Fibroblast of villous mesenchyme (primary cell): Measurements from ENCODE around the gene NUP98. TPM values are rescaled to one million over a fixed set of nuclear protein-coding genes. Genes with fewer than 3 reads are reported as not detected.
A peak's percentile ranks its signal among the peaks of the same experiment; 100 is the strongest.
"Not testable (repeated sequence)": the region's sequence is repeated elsewhere in the genome, so short reads cannot be mapped to it uniquely, and the experiment has no call there.

Source experiments
- DNase-seq: peaks from one replicate; pipeline ENCODE4 v3.0.0-alpha.2; 2010; ENCODE audit warnings: low read depth
- H3K4me3 ChIP-seq: 2 replicates; pipeline ENCODE4 v1.5.1; 2011; ENCODE audit warnings: low read depth, mild to moderate bottlenecking, low read length
- CTCF ChIP-seq: IDR thresholded peaks from 2 replicates; pipeline ENCODE4 v1.5.1; 2012; ENCODE audit warnings: low read depth, mild to moderate bottlenecking, low read length; ENCODE audit not compliant: insufficient read depth
- total RNA-seq: library from RNA; depleted of rRNA; stranded (reverse); fragments of >200 nt; gene quantifications from 2 replicates; pipeline ENCODE4 v1.2.3, GENCODE V29; 2012

Gene NUP98
- total RNA-seq, 1 donor = 183 TPM

- H3K4me3 ChIP-seq = no peak overlapping the region
- no peak for DNase-seq
- no peak for TF ChIP-seq CTCF
Observed at GRCh38 chr11:3799873-3800272, 2.5 kb upstream of the NUP98 start.

GRCh38 chr11:3799143-3799542 lies 1.8 kb upstream of the NUP98 start:
- no peak for DNase-seq
- TF ChIP-seq CTCF = no peak

GRCh38 chr11:3796801-3797328 lies 489 bp downstream of the NUP98 start:
- peak; percentile 71 for DNase-seq
- no peak for TF ChIP-seq CTCF
- peak overlapping the region; percentile 85 for H3K4me3 ChIP-seq

More at GRCh38 chr11:3799143-3799542, 1.8 kb upstream of the NUP98 start:
- no peak overlapping the region for H3K4me3 ChIP-seq

GRCh38 chr11:3796346-3796745 lies 1.0 kb downstream of the NUP98 start:
- H3K4me3 ChIP-seq = peak overlapping the region; percentile 85
- TF ChIP-seq CTCF = no peak
- no peak for DNase-seq

- DNase-seq = no peak
- no peak for TF ChIP-seq CTCF
- peak overlapping the region; percentile 85 for H3K4me3 ChIP-seq
Observed at GRCh38 chr11:3796002-3796311, 1.4 kb downstream of the NUP98 start.

GRCh38 chr11:3795131-3796001 lies 2.0 kb downstream of the NUP98 start:
- no peak for DNase-seq
- H3K4me3 ChIP-seq = peak overlapping the region; percentile 85
- TF ChIP-seq CTCF = no peak

GRCh38 chr11:3794387-3794786 lies 3.0 kb downstream of the NUP98 start:
- DNase-seq, H3K4me3 ChIP-seq: not testable (repeated sequence)
